ENCODE measurements around the gene ZNF101. TPM values are rescaled to one million over a fixed set of nuclear protein-coding genes. Genes with fewer than 3 reads are reported as not detected.
A peak's percentile ranks its signal among the peaks of the same experiment; 100 is the strongest.

The ZNF101 gene
- total RNA-seq (9.5 TPM), polyA plus RNA-seq (4.3 TPM)

GRCh38 chr19:19668230-19669012 lies at the start of gene ZNF101:
ZNF101 (plus strand) TSS chr19:19668839; CDS start chr19:19668964, 125 bp downstream.
- Histone ChIP-seq H3K27ac (ENCODE audit: low read depth) (peak within 1 kb of the TSS; percentile 86), H3K36me3 (ENCODE audit: insufficient read depth) (no peaks in the 10 kb centered on the region), H3K4me3 (ENCODE audit: low read depth, low read length) (peak within 1 kb of the TSS; percentile 99), H3K4me1 (ENCODE audit: insufficient read depth) (peaks cover 4% of the 10 kb centered on the region)
- DNase-seq (ENCODE audit: extremely low spot score), result peak; percentile 71
- 4% methylated on average over 36 of the region's 36 CpGs for WGBS

GRCh38 chr19:19619181-19619848 lies 49.3 kb upstream of the ZNF101 start:
- no peaks in the 10 kb centered on the region for H3K4me1 ChIP-seq (ENCODE audit: insufficient read depth)
- WGBS, result 51% methylated on average over 21 of the region's 21 CpGs
- H3K4me3 ChIP-seq (ENCODE audit: low read depth, low read length), result peak overlapping the region; percentile 33
- DNase-seq (ENCODE audit: extremely low spot score), result no peak
- H3K36me3 ChIP-seq (ENCODE audit: insufficient read depth), result no peaks in the 10 kb centered on the region
- no peak overlapping the region for H3K27ac ChIP-seq (ENCODE audit: low read depth)

- WGBS, result 80% methylated on average over 7 of the region's 7 CpGs
- no peaks in the 10 kb centered on the region for H3K36me3 ChIP-seq (ENCODE audit: insufficient read depth)
- DNase-seq (ENCODE audit: extremely low spot score), result no peak
These were observed 48.8 kb upstream of the ZNF101 start for GRCh38 chr19:19619849-19620210.

GRCh38 chr19:19623383-19623782 lies 45.3 kb upstream of the ZNF101 start:
- DNase-seq (ENCODE audit: extremely low spot score), result no peak
- Histone ChIP-seq H3K4me3 (ENCODE audit: low read depth, low read length) (no peak overlapping the region), H3K27ac (ENCODE audit: low read depth) (no peak overlapping the region), H3K36me3 (ENCODE audit: insufficient read depth) (no peaks in the 10 kb centered on the region), H3K4me1 (ENCODE audit: insufficient read depth) (no peaks in the 10 kb centered on the region)
- 88% methylated on average over 5 of the region's 5 CpGs for WGBS

More at GRCh38 chr19:19619849-19620210, 48.8 kb upstream of the ZNF101 start:
- H3K4me3 ChIP-seq (ENCODE audit: low read depth, low read length), result no peak overlapping the region
- no peak overlapping the region for H3K27ac ChIP-seq (ENCODE audit: low read depth)
- no peaks in the 10 kb centered on the region for H3K4me1 ChIP-seq (ENCODE audit: insufficient read depth)

- WGBS, result 96% methylated on average over 19 of the region's 19 CpGs
- Histone ChIP-seq H3K36me3 (ENCODE audit: insufficient read depth) (no peaks in the 10 kb centered on the region), H3K4me3 (ENCODE audit: low read depth, low read length) (no peak overlapping the region), H3K4me1 (ENCODE audit: insufficient read depth) (no peaks in the 10 kb centered on the region), H3K27ac (ENCODE audit: low read depth) (no peak overlapping the region)
- no peak for DNase-seq (ENCODE audit: extremely low spot score)
These were observed 44.5 kb upstream of the ZNF101 start for GRCh38 chr19:19624032-19624570.

GRCh38 chr19:19626516-19627472 lies 41.8 kb upstream of the ZNF101 start:
- no peak for DNase-seq (ENCODE audit: extremely low spot score)
- H3K27ac ChIP-seq (ENCODE audit: low read depth), result no peak overlapping the region
- no peak overlapping the region for H3K4me3 ChIP-seq (ENCODE audit: low read depth, low read length)
- 96% methylated on average over 48 of the region's 48 CpGs for WGBS
- no peaks in the 10 kb centered on the region for H3K36me3 ChIP-seq (ENCODE audit: insufficient read depth)
- no peaks in the 10 kb centered on the region for H3K4me1 ChIP-seq (ENCODE audit: insufficient read depth)

GRCh38 chr19:19627621-19628500 lies 40.8 kb upstream of the ZNF101 start, which contains the start of gene LPAR2:
LPAR2 (minus strand) TSS chr19:19628220; CDS start chr19:19627275, 945 bp downstream.
- Histone ChIP-seq H3K36me3 (ENCODE audit: insufficient read depth) (no peaks in the 10 kb centered on the region), H3K4me3 (ENCODE audit: low read depth, low read length) (peak within 1 kb of the TSS; percentile 54), H3K27ac (ENCODE audit: low read depth) (peak within 1 kb of the TSS; percentile 72), H3K4me1 (ENCODE audit: insufficient read depth) (no peaks in the 10 kb centered on the region)
- DNase-seq (ENCODE audit: extremely low spot score), result no peak
- 3% methylated on average over 87 of the region's 87 CpGs for WGBS

- DNase-seq (ENCODE audit: extremely low spot score), result no peak
- Histone ChIP-seq H3K27ac (ENCODE audit: low read depth) (peak overlapping the region; percentile 54), H3K36me3 (ENCODE audit: insufficient read depth) (no peaks in the 10 kb centered on the region), H3K4me3 (ENCODE audit: low read depth, low read length) (peak overlapping the region; percentile 54), H3K4me1 (ENCODE audit: insufficient read depth) (no peaks in the 10 kb centered on the region)
- 13% methylated on average over 51 of the region's 51 CpGs for WGBS
These were observed 40.0 kb upstream of the ZNF101 start for GRCh38 chr19:19628501-19629134.

GRCh38 chr19:19630062-19630414 lies 38.6 kb upstream of the ZNF101 start:
- DNase-seq (ENCODE audit: extremely low spot score), result no peak
- Histone ChIP-seq H3K4me1 (ENCODE audit: insufficient read depth) (no peaks in the 10 kb centered on the region), H3K27ac (ENCODE audit: low read depth) (no peak overlapping the region), H3K36me3 (ENCODE audit: insufficient read depth) (no peaks in the 10 kb centered on the region), H3K4me3 (ENCODE audit: low read depth, low read length) (no peak overlapping the region)
- WGBS, result 97% methylated on average over 11 of the region's 11 CpGs

- 100% methylated on average over 2 of the region's 2 CpGs for WGBS
- Histone ChIP-seq H3K4me3 (ENCODE audit: low read depth, low read length) (no peak overlapping the region), H3K27ac (ENCODE audit: low read depth) (no peak overlapping the region), H3K4me1 (ENCODE audit: insufficient read depth) (no peaks in the 10 kb centered on the region), H3K36me3 (ENCODE audit: insufficient read depth) (no peaks in the 10 kb centered on the region)
- DNase-seq (ENCODE audit: extremely low spot score), result no peak
These were observed 38.2 kb upstream of the ZNF101 start for GRCh38 chr19:19630426-19630825.

- Histone ChIP-seq H3K4me3 (ENCODE audit: low read depth, low read length) (no peak overlapping the region), H3K27ac (ENCODE audit: low read depth) (no peak overlapping the region), H3K36me3 (ENCODE audit: insufficient read depth) (no peaks in the 10 kb centered on the region), H3K4me1 (ENCODE audit: insufficient read depth) (no peaks in the 10 kb centered on the region)
- WGBS, result 91% methylated on average over 7 of the region's 7 CpGs
- DNase-seq (ENCODE audit: extremely low spot score), result no peak
These were observed 37.3 kb upstream of the ZNF101 start for GRCh38 chr19:19631346-19631745.

GRCh38 chr19:19632661-19633060 lies 36.0 kb upstream of the ZNF101 start:
- DNase-seq (ENCODE audit: extremely low spot score), result no peak
- Histone ChIP-seq H3K27ac (ENCODE audit: low read depth) (no peak overlapping the region), H3K4me3 (ENCODE audit: low read depth, low read length) (no peak overlapping the region), H3K36me3 (ENCODE audit: insufficient read depth) (peaks cover 2% of the 10 kb centered on the region), H3K4me1 (ENCODE audit: insufficient read depth) (no peaks in the 10 kb centered on the region)
- WGBS, result 80% methylated on average over 5 of the region's 5 CpGs

All from urinary bladder (tissue), 4 donors.